Endometrial microvascular endothelial cells (primary cell): Measurements from ENCODE around the gene NFATC1. TPM values are rescaled to one million over a fixed set of nuclear protein-coding genes. Genes with fewer than 3 reads are reported as not detected.

Experiments used
- in situ Hi-C: cut with HindIII; loops from 2 replicates; pipeline ENCODE4 v1.10.0; 2017; ENCODE audit warnings: low sequenced_read_pairs, low pct_unique_long_range_greater_than_20kb; ENCODE audit errors: inconsistent ontology term
- total RNA-seq: library from RNA; depleted of rRNA; stranded (reverse); fragments of >200 nt; gene quantifications from one replicate; pipeline ENCODE4 v1.2.3, GENCODE V29; 2015; ENCODE audit errors: inconsistent ontology term

Gene NFATC1
- total RNA-seq, 1 donor from 2014 or later = 8.9 TPM

GRCh38 chr18:79546781-79547272 lies 151.1 kb downstream of the NFATC1 start:
- in situ Hi-C loops = no loop called here

GRCh38 chr18:79547413-79548076 lies 151.8 kb downstream of the NFATC1 start:
- in situ Hi-C loops = no loop called here

GRCh38 chr18:79548077-79548450 lies 152.3 kb downstream of the NFATC1 start:
- in situ Hi-C loops = no loop called here

- in situ Hi-C loops = no loop called here
Observed at GRCh38 chr18:79548621-79548985, 152.9 kb downstream of the NFATC1 start.

GRCh38 chr18:79548986-79549637 lies 153.4 kb downstream of the NFATC1 start:
- in situ Hi-C loops = no loop called here

GRCh38 chr18:79549638-79550000 lies 153.9 kb downstream of the NFATC1 start:
- in situ Hi-C loops = no loop called here

GRCh38 chr18:79552140-79552631 lies 156.5 kb downstream of the NFATC1 start:
- in situ Hi-C loops = no loop called here

- in situ Hi-C loops = no loop called here
Observed at GRCh38 chr18:79552696-79553095, 157.0 kb downstream of the NFATC1 start.

GRCh38 chr18:79553154-79553553 lies 157.4 kb downstream of the NFATC1 start:
- in situ Hi-C loops = no loop called here

GRCh38 chr18:79553696-79554095 lies 158.0 kb downstream of the NFATC1 start:
- in situ Hi-C loops = no loop called here

- in situ Hi-C loops = no loop called here
Observed at GRCh38 chr18:79554321-79554720, 158.6 kb downstream of the NFATC1 start.

GRCh38 chr18:79554945-79555645 lies 159.4 kb downstream of the NFATC1 start:
- in situ Hi-C loops = no loop called here

GRCh38 chr18:79555885-79556284 lies 160.2 kb downstream of the NFATC1 start:
- in situ Hi-C loops = no loop called here

- in situ Hi-C loops = no loop called here
Observed at GRCh38 chr18:79556829-79557585, 161.3 kb downstream of the NFATC1 start.

- in situ Hi-C loops = no loop called here
Observed at GRCh38 chr18:79558196-79558932, 162.6 kb downstream of the NFATC1 start.

GRCh38 chr18:79558933-79559416 lies 163.2 kb downstream of the NFATC1 start:
- in situ Hi-C loops = no loop called here

- in situ Hi-C loops = no loop called here
Observed at GRCh38 chr18:79559436-79559835, 163.7 kb downstream of the NFATC1 start.

GRCh38 chr18:79560042-79560860 lies 164.5 kb downstream of the NFATC1 start:
- in situ Hi-C loops = no loop called here
